HepG2 (cell line): Measurements from ENCODE around the gene DPAGT1. TPM values are rescaled to one million over a fixed set of nuclear protein-coding genes. Genes with fewer than 3 reads are reported as not detected.

Experiments
- CBFB ChIP-seq: sonication (generic); formaldehyde crosslinking; IDR thresholded peaks from 2 replicates; pipeline ENCODE4 v1.4.0; 2020; ENCODE audit warnings: missing genetic modification reagents
- CEBPG ChIP-seq: IDR thresholded peaks from 2 replicates; pipeline ENCODE4 v1.6.1; 2016
- CREB1 ChIP-seq, 2 experiments: fragments of 450-650 bp in 1 of 2; IDR thresholded peaks; 2 replicates each; pipeline ENCODE4 v1.6.1; 2016 to 2017; ENCODE audit warnings: control low read depth in 1 of 2, mild to moderate bottlenecking in 1 of 2, missing compliant biosample characterization in 1 of 2, missing genetic modification characterization in 1 of 2
- ELF3 ChIP-seq: IDR thresholded peaks from 2 replicates; pipeline ENCODE4 v1.6.1; 2016; ENCODE audit warnings: missing genetic modification reagents, missing compliant biosample characterization
- HDAC6 ChIP-seq: fragments of 200-600 bp; sonication (generic); IDR thresholded peaks from 2 replicates; pipeline ENCODE4 v1.7.0; 2017; ENCODE audit warnings: mild to moderate bottlenecking, antibody characterized with exemption, low read length, low read depth
- KAT8 ChIP-seq: IDR thresholded peaks from 2 replicates; pipeline ENCODE4 v1.6.1; 2016; ENCODE audit warnings: missing genetic modification reagents, missing compliant biosample characterization
- KDM6A ChIP-seq: IDR thresholded peaks from 2 replicates; pipeline ENCODE4 v1.6.1; 2016; ENCODE audit warnings: low read depth
- KMT2B ChIP-seq: IDR thresholded peaks from 2 replicates; pipeline ENCODE4 v1.6.1; 2016; ENCODE audit warnings: missing genetic modification reagents, missing compliant biosample characterization
- MZF1 ChIP-seq: sonication (generic); formaldehyde crosslinking; IDR thresholded peaks from 2 replicates; pipeline ENCODE4 v1.8.1; 2023; ENCODE audit warnings: mild to moderate bottlenecking, missing genetic modification reagents, borderline replicate concordance
- NBN ChIP-seq: fragments of 450-650 bp; conservative IDR thresholded peaks from 2 replicates; pipeline ENCODE4 v1.6.1; 2017
- NFATC3 ChIP-seq: sonication (generic); formaldehyde crosslinking; IDR thresholded peaks from 2 replicates; pipeline ENCODE4 v1.5.1; 2020; ENCODE audit warnings: mild to moderate bottlenecking, missing genetic modification reagents
- RFX3 ChIP-seq: IDR thresholded peaks from 2 replicates; pipeline ENCODE4 v1.6.1; 2016; ENCODE audit warnings: missing biosample characterization, missing genetic modification reagents
- TARDBP ChIP-seq: sonication (generic); formaldehyde crosslinking; IDR thresholded peaks from 2 replicates; pipeline ENCODE4 v1.8.0; 2022; ENCODE audit warnings: mild to moderate bottlenecking, missing genetic modification reagents
- THAP11 ChIP-seq: IDR thresholded peaks from 2 replicates; pipeline ENCODE4 v1.6.1; 2016; ENCODE audit warnings: missing biosample characterization, missing genetic modification reagents
- YEATS4 ChIP-seq: sonication (generic); formaldehyde crosslinking; IDR thresholded peaks from 2 replicates; pipeline ENCODE4 v1.4.0; 2020; ENCODE audit warnings: missing genetic modification reagents, borderline replicate concordance
- ZBTB3 ChIP-seq: sonication (generic); formaldehyde crosslinking; IDR thresholded peaks from 2 replicates; pipeline ENCODE4 v1.4.0; 2020; ENCODE audit warnings: low read depth, mild to moderate bottlenecking, moderate library complexity, missing genetic modification reagents, borderline replicate concordance
- ZBTB7B ChIP-seq: sonication (generic); formaldehyde crosslinking; IDR thresholded peaks from 2 replicates; pipeline ENCODE4 v1.4.0; 2020; ENCODE audit warnings: missing genetic modification reagents
- ZFY ChIP-seq: sonication (generic); formaldehyde crosslinking; IDR thresholded peaks from 2 replicates; pipeline ENCODE4 v1.4.0; 2020; ENCODE audit warnings: missing genetic modification reagents
- ZMYM4 ChIP-seq: sonication (generic); formaldehyde crosslinking; IDR thresholded peaks from 2 replicates; pipeline ENCODE4 v1.8.1; 2023; ENCODE audit warnings: mild to moderate bottlenecking, missing genetic modification reagents
- ZNF296 ChIP-seq: sonication (generic); formaldehyde crosslinking; conservative IDR thresholded peaks from 2 replicates; pipeline ENCODE4 v1.5.0; 2020; ENCODE audit warnings: mild to moderate bottlenecking, missing genetic modification reagents
- ZNF501 ChIP-seq: sonication (generic); formaldehyde crosslinking; IDR thresholded peaks from 2 replicates; pipeline ENCODE4 v1.5.1; 2020; ENCODE audit warnings: mild to moderate bottlenecking, moderate library complexity, missing genetic modification reagents
- ZNF598 ChIP-seq: sonication (generic); formaldehyde crosslinking; IDR thresholded peaks from 2 replicates; pipeline ENCODE4 v1.5.1; 2020; ENCODE audit warnings: mild to moderate bottlenecking, missing genetic modification reagents, borderline replicate concordance
- ZNF720 ChIP-seq: sonication (generic); formaldehyde crosslinking; IDR thresholded peaks from 2 replicates; pipeline ENCODE4 v1.4.0; 2020; ENCODE audit warnings: missing genetic modification reagents
- polyA plus RNA-seq, 8 experiments: library from polyadenylated mRNA; depleted of rRNA in 3 of 8; stranded (reverse) in 7 of 8; unstranded in 1 of 8; fragments of >200 nt; fragmentation: Illumina TruSeq in 4 of 8; extraction: Trizol in 4 of 8; gene quantifications; 2 replicates each; pipeline versions ENCODE4 v1.2.1 to v1.2.3, GENCODE V29; 2011 to 2016; ENCODE audit warnings: low read depth in 4 of 8, missing spikeins in 1 of 8, mixed read lengths in 1 of 8; ENCODE audit not compliant: insufficient read depth in 1 of 8
- total RNA-seq, 5 experiments: library from RNA; depleted of rRNA; stranded (reverse); fragments of >200 nt; fragmentation: Illumina TruSeq; extraction: Trizol; gene quantifications; 2 replicates each; pipeline ENCODE4 v1.2.3, GENCODE V29; 2016; ENCODE audit warnings: low read depth in 1 of 5
- TF ChIP-seq, protein P1 (sequence below): sonication (generic); formaldehyde crosslinking; IDR thresholded peaks from 2 replicates; pipeline ENCODE4 v1.4.0; 2020; ENCODE audit warnings: mild to moderate bottlenecking, missing genetic modification reagents
- TF ChIP-seq, protein P2 (sequence below): sonication (generic); formaldehyde crosslinking; IDR thresholded peaks from 2 replicates; pipeline ENCODE4 v1.4.0; 2020; ENCODE audit warnings: low read depth, missing genetic modification reagents
- TF ChIP-seq, protein P3 (sequence below): sonication (generic); formaldehyde crosslinking; IDR thresholded peaks from 2 replicates; pipeline ENCODE4 v1.5.0; 2020; ENCODE audit warnings: mild to moderate bottlenecking, low read depth, missing genetic modification reagents, borderline replicate concordance

Gene DPAGT1
- total and polyA plus RNA-seq, 2 of the 13 experiments (the other 11 are each of a cell fraction or from before 2014, with no cell fraction given), result 37.6 to 70.7 TPM

DNA sequence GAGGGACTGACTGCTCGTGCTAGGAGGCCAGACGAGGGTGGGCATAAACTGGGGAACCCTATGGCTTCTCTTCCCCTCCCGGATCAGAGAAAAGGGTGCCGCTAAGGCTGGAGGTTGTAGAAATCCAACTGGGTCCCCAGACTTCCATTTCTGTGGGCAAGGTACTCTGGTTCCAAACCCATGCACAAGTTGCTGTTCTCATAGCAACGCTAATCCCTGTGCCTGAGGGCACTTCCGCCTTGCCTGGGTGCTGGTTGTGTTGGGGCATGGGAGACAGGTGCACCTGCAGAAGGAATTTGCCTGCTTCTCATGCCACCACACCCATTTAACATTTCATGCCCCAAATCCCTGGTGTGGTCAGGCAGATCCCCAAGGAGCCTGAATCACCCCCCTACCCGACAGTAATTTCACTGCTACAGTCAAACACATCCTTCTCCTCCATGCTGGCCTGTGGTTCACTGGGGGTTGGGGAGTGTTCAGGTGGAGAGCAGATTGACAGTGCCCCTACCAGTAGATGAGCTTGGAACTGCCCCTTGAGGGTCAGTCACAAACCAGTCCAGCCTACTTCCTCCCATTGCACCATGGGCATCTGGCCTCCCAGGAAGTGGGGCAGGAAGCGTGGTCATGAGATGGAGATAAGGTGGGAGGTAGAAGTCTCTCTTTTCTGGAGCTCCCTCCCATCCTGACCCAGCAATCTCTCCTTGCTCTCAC is 6.6 kb upstream of the DPAGT1 start (continued):
- TF ChIP-seq HDAC6 (no peak), ZFY (CRISPR knock-in tag) (no peak; the same call in 1 of the 2 replicates), ZMYM4 (CRISPR knock-in tag) (0 out of 2 replicates have a peak, but pooled peaks have one; percentile 21), RFX3 (CRISPR knock-in tag) (peak; percentile 71), ELF3 (CRISPR knock-in tag) (peak; percentile 13; the same call in 1 of the 2 replicates), CEBPG (CRISPR knock-in tag) (peak; percentile 63), ZNF598 (CRISPR knock-in tag) (0 out of 2 replicates have a peak, but pooled peaks have one; percentile 39), ZBTB3 (CRISPR knock-in tag) (no peak), KDM6A (CRISPR knock-in tag) (peak; percentile 2; the same call in 1 of the 2 replicates), ZNF501 (CRISPR knock-in tag) (peak; percentile 49; the same call in 1 of the 2 replicates), ZNF720 (CRISPR knock-in tag) (0 out of 2 replicates have a peak, but pooled peaks have one; percentile 9), YEATS4 (CRISPR knock-in tag) (peak; percentile 32), THAP11 (CRISPR knock-in tag) (peak; percentile 52; the same call in 1 of the 2 replicates), NBN (no peak), KAT8 (CRISPR knock-in tag) (peak; percentile 74), TARDBP (CRISPR knock-in tag) (peak; percentile 59; the same call in 1 of the 2 replicates), CBFB (CRISPR knock-in tag) (0 out of 2 replicates have a peak, but pooled peaks have one; percentile 17), ZNF296 (CRISPR knock-in tag) (0 out of 2 replicates have a peak, but pooled peaks have one; percentile 32), CREB1 (IDR thresholded peaks at IDR 0.05) (no peak), CREB1 (CRISPR knock-in tag; IDR thresholded peaks at IDR 0.05) (0 out of 2 replicates have a peak, but pooled peaks have one; percentile 8), ZBTB7B (CRISPR knock-in tag) (peak; percentile 33; the same call in 1 of the 2 replicates), KMT2B (peak; percentile 9; the same call in 1 of the 2 replicates), MZF1 (CRISPR knock-in tag) (peak; percentile 46; the same call in 1 of the 2 replicates), NFATC3 (CRISPR knock-in tag) (no peak)
- TF ChIP-seq, protein P1, sequence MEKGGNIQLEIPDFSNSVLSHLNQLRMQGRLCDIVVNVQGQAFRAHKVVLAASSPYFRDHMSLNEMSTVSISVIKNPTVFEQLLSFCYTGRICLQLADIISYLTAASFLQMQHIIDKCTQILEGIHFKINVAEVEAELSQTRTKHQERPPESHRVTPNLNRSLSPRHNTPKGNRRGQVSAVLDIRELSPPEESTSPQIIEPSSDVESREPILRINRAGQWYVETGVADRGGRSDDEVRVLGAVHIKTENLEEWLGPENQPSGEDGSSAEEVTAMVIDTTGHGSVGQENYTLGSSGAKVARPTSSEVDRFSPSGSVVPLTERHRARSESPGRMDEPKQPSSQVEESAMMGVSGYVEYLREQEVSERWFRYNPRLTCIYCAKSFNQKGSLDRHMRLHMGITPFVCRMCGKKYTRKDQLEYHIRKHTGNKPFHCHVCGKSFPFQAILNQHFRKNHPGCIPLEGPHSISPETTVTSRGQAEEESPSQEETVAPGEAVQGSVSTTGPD (CRISPR knock-in tag), result no peak
- TF ChIP-seq, protein P2, sequence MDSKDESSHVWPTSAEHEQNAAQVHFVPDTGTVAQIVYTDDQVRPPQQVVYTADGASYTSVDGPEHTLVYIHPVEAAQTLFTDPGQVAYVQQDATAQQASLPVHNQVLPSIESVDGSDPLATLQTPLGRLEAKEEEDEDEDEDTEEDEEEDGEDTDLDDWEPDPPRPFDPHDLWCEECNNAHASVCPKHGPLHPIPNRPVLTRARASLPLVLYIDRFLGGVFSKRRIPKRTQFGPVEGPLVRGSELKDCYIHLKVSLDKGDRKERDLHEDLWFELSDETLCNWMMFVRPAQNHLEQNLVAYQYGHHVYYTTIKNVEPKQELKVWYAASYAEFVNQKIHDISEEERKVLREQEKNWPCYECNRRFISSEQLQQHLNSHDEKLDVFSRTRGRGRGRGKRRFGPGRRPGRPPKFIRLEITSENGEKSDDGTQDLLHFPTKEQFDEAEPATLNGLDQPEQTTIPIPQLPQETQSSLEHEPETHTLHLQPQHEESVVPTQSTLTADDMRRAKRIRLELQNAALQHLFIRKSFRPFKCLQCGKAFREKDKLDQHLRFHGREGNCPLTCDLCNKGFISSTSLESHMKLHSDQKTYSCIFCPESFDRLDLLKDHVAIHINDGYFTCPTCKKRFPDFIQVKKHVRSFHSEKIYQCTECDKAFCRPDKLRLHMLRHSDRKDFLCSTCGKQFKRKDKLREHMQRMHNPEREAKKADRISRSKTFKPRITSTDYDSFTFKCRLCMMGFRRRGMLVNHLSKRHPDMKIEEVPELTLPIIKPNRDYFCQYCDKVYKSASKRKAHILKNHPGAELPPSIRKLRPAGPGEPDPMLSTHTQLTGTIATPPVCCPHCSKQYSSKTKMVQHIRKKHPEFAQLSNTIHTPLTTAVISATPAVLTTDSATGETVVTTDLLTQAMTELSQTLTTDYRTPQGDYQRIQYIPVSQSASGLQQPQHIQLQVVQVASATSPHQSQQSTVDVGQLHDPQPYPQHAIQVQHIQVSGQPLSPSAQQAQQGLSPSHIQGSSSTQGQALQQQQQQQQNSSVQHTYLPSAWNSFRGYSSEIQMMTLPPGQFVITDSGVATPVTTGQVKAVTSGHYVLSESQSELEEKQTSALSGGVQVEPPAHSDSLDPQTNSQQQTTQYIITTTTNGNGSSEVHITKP (CRISPR knock-in tag), result peak; percentile 41; the same call in 1 of the 2 replicates
- TF ChIP-seq, protein P3, sequence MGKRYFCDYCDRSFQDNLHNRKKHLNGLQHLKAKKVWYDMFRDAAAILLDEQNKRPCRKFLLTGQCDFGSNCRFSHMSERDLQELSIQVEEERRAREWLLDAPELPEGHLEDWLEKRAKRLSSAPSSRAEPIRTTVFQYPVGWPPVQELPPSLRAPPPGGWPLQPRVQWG (CRISPR knock-in tag), result no peak
